Measurements from ENCODE around the gene PLPP2.

The PLPP2 gene

GRCh38 chr19:324716-325115 is 33.5 kb upstream of the PLPP2 start:
- TF ChIP-seq EZH2phosphoT487 (IDR thresholded peaks at IDR 0.05; ENCODE audit: borderline replicate concordance, low read length), result no peak
- TF ChIP-seq CTCF (IDR thresholded peaks at IDR 0.05; ENCODE audit: low read depth, low read length, poor library complexity, severe bottlenecking), result no peak

GRCh38 chr19:322616-323015 is 31.4 kb upstream of the PLPP2 start:
- no peak overlapping the region for H3K4me2 ChIP-seq (ENCODE audit: low read length)
- TF ChIP-seq EZH2phosphoT487 (IDR thresholded peaks at IDR 0.05; ENCODE audit: borderline replicate concordance, low read length) (no peak), CTCF (IDR thresholded peaks at IDR 0.05; ENCODE audit: low read depth, low read length, poor library complexity, severe bottlenecking) (no peak)
- no peaks in the 10 kb centered on the region for H3K9me2 ChIP-seq (replicated peaks; ENCODE audit: control insufficient read depth, low read length)
- no peak overlapping the region for H3K27ac ChIP-seq (ENCODE audit: low read depth, low read length)
- no peaks in the 10 kb centered on the region for H3K4me1 ChIP-seq (ENCODE audit: control insufficient read depth, low read length)
- H3K36me3 ChIP-seq (ENCODE audit: control insufficient read depth, low read length), result peaks cover 63% of the 10 kb centered on the region
- H4K20me1 ChIP-seq (ENCODE audit: control insufficient read depth, insufficient read depth, low read depth, low read length), result no peaks in the 10 kb centered on the region
- H3K79me2 ChIP-seq (ENCODE audit: control insufficient read depth, low read length), result peaks cover 20% of the 10 kb centered on the region; the same call in 1 of the 2 replicates
- H3K9me3 ChIP-seq (ENCODE audit: control insufficient read depth, insufficient read depth, low read length), result peaks cover 4% of the 10 kb centered on the region
- H3K4me3 ChIP-seq (ENCODE audit: low read length), result no peak overlapping the region
- no peaks in the 10 kb centered on the region for H3F3A ChIP-seq (ENCODE audit: control insufficient read depth, insufficient read depth)
- H3K27me3 ChIP-seq (ENCODE audit: control insufficient read depth, low read length), result no peaks in the 10 kb centered on the region

More at GRCh38 chr19:324716-325115, 33.5 kb upstream of the PLPP2 start:
- H3K4me3 ChIP-seq (ENCODE audit: low read length), result no peak overlapping the region
- no peaks in the 10 kb centered on the region for H3K9me2 ChIP-seq (replicated peaks; ENCODE audit: control insufficient read depth, low read length)
- no peaks in the 10 kb centered on the region for H3K4me1 ChIP-seq (ENCODE audit: control insufficient read depth, low read length)
- H3K79me2 ChIP-seq (ENCODE audit: control insufficient read depth, low read length), result peaks cover 18% of the 10 kb centered on the region
- H3K36me3 ChIP-seq (ENCODE audit: control insufficient read depth, low read length), result peaks cover 77% of the 10 kb centered on the region
- no peak overlapping the region for H3K27ac ChIP-seq (ENCODE audit: low read depth, low read length)
- no peaks in the 10 kb centered on the region for H4K20me1 ChIP-seq (ENCODE audit: control insufficient read depth, insufficient read depth, low read depth, low read length)
- no peaks in the 10 kb centered on the region for H3K27me3 ChIP-seq (ENCODE audit: control insufficient read depth, low read length)
- H3K9me3 ChIP-seq (ENCODE audit: control insufficient read depth, insufficient read depth, low read length), result peaks cover 23% of the 10 kb centered on the region
- no peak overlapping the region for H3K4me2 ChIP-seq (ENCODE audit: low read length)
- H3F3A ChIP-seq (ENCODE audit: control insufficient read depth, insufficient read depth), result no peaks in the 10 kb centered on the region

GRCh38 chr19:318509-318774 is 27.2 kb upstream of the PLPP2 start:
- no peak overlapping the region for H3K4me3 ChIP-seq (ENCODE audit: low read length)
- H3K79me2 ChIP-seq (ENCODE audit: control insufficient read depth, low read length), result peaks cover 20% of the 10 kb centered on the region
- peaks cover 31% of the 10 kb centered on the region for H3K36me3 ChIP-seq (ENCODE audit: control insufficient read depth, low read length)
- no peak overlapping the region for H3K4me2 ChIP-seq (ENCODE audit: low read length)
- no peak overlapping the region for H3K27ac ChIP-seq (ENCODE audit: low read depth, low read length)
- no peaks in the 10 kb centered on the region for H3K9me3 ChIP-seq (ENCODE audit: control insufficient read depth, insufficient read depth, low read length)
- H3F3A ChIP-seq (ENCODE audit: control insufficient read depth, insufficient read depth), result no peaks in the 10 kb centered on the region
- no peaks in the 10 kb centered on the region for H3K4me1 ChIP-seq (ENCODE audit: control insufficient read depth, low read length)
- H3K27me3 ChIP-seq (ENCODE audit: control insufficient read depth, low read length), result no peaks in the 10 kb centered on the region
- H4K20me1 ChIP-seq (ENCODE audit: control insufficient read depth, insufficient read depth, low read depth, low read length), result no peaks in the 10 kb centered on the region
- TF ChIP-seq CTCF (IDR thresholded peaks at IDR 0.05; ENCODE audit: low read depth, low read length, poor library complexity, severe bottlenecking), result no peak
- TF ChIP-seq EZH2phosphoT487 (IDR thresholded peaks at IDR 0.05; ENCODE audit: borderline replicate concordance, low read length), result no peak
- no peaks in the 10 kb centered on the region for H3K9me2 ChIP-seq (replicated peaks; ENCODE audit: control insufficient read depth, low read length)
